Left lobe of liver (tissue), 2 donors: ENCODE measurements around the gene TTC34. TPM values are rescaled to one million over a fixed set of nuclear protein-coding genes. Genes with fewer than 3 reads are reported as not detected.

Experiments
- ATAC-seq: fragments of 200-7000 bp; cut with Tn5 transposase; one replicate; pipeline ENCODE4 v1.9.1; 2020; ENCODE audit warnings: mild to moderate bottlenecking, moderate library complexity
- DNase-seq: peaks from one replicate; pipeline ENCODE4 v3.0.0-alpha.2; 2020; ENCODE audit warnings: low spot score
- total RNA-seq: library from RNA; stranded (reverse); gene quantifications from one replicate; pipeline ENCODE4 v1.2.1, GENCODE V29; 2021
- donor health status: DM: no; HTN: no; CAD: no; lungs with moderate emphysema.
- donor health status: DM: no; HTN: yes; CAD: no.

The TTC34 gene
- total RNA-seq = 0.20 TPM

GRCh38 chr1:2801535-2802291, at the start of gene TTC34:
Gene TTC34, minus strand, starts transcription at chr1:2801693. Its CDS starts 866 bp downstream, at chr1:2800827.
- DNase-seq = no peak

DNA sequence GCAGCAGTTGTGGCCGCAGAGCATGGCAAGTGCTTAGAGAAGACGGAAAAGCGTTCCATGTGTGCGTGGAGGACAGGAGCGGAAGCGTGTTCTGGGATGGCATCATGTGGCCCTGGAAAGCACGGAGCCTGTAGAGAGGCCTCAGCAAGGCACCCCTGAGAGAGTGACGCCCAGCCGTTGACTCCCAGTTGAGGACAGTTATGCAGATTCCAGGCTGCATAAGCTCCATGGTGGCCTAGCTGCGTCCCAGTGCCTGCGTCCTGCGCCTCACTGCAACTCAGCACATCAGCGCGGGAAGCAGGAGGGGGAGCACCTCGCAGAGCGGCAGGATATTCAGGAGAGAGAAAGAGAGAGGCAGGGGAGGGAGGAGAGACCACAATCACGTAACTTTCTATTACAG, 49.0 kb upstream of the TTC34 start:
- DNase-seq = no peak

More at GRCh38 chr1:2801535-2802291, at the start of gene TTC34:
- peak; percentile 51 for ATAC-seq

GRCh38 chr1:2848006-2848670, 46.6 kb upstream of the TTC34 start:
- DNase-seq (no peak), ATAC-seq (no peak)

More for the DNA sequence above, 49.0 kb upstream of the TTC34 start:
- no peak for ATAC-seq

DNA sequence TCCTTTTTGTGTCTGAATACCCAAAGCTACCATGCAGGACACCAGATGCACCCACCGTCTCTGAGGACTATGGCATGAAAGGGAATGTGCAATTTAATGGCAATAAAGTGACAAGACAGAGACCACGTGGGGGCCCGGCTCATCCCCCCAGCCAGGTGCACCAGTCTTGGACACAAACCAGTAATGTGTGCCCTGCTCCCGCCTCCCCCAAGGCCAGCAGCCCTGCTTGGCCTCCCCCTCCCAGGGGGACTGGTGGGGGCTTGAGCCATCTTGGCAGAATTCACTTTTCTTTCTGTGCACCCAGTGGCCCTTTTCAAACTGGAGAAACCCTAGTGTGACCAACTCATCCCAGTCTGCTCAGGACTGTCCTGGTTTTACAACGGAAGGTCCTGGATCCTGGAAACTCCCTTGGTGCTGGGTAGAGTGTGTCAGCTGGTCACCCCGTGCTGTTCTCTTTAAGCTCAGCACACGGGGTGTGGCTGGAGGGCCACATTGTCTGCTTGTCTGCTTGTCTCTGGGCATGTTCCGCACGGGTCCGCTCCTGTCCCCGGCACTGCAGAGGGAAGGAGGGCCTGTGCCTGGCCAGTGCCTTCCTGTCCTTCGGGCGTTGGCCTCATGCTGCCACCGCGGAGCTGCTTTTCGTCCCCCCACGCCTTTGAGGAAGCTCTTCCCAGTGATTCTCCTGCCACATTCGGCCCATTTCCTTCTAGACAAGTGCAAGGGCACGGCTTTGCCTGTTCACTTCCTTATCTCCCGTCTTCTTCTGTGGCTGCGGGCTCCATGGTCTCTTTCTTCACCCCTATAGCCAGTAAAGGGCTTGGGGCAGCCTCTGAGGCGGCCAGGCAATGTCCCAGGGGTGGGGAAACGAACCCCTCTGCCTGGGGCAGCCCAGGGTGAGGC, 45.8 kb upstream of the TTC34 start:
- DNase-seq (no peak), ATAC-seq (no peak)

- ATAC-seq = no peak
- no peak for DNase-seq
Measured at GRCh38 chr1:2845869-2846268, 44.4 kb upstream of the TTC34 start.

GRCh38 chr1:2840036-2840809, 38.7 kb upstream of the TTC34 start:
- DNase-seq (no peak), ATAC-seq (no peak)

DNA sequence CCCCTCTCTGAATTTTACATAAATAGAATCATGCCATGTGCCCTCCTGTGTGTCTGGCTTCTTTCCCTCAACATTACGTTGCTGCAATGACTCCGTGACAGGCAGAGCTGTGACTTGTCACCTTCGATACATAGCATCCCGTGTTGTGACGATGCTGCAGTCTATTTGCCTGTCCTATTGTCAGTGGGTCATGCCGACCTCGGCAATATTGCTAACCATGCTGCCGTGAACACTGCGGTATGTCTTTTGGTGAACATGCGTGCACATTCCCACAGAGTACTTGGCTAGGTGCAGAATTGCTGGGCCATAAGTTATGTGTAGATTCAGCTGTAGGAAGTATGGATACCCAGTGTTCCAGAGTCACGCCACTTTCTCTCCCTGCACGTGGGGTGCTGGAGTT, 36.3 kb upstream of the TTC34 start:
- ATAC-seq (no peak), DNase-seq (no peak)

- no peak for ATAC-seq
- DNase-seq = no peak
Measured at GRCh38 chr1:2837316-2837715, 35.8 kb upstream of the TTC34 start.

DNA sequence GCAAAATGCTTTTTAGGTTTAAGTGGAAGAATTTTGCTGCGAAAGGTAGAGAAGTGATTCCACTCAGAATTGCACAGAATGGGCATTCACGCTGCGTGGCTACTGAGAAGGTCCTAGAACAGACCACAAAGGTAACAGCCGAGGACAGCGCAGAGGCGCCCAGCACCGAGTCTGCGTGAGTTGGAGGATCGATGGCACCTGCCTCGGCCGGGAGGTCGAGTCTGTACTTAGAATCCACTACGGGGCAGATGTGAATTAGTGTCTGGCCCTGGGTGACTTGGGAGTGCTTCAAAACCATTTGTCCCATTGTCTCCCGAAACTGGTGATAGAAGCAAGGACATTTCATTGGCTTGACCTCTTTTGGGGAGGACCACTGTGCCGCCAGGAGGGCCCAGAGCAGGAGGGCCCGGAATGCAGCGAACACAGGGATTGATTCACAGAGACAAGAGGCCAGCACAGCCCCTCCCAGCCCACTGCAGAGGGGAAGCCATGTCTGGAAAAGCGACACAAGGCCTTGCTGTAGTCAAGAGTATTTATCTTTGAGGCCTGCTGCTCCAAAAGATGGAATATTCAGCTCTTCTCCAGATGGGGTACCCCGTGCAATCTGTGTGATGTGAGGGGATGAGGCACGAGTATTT, 35.0 kb upstream of the TTC34 start:
- DNase-seq (no peak), ATAC-seq (no peak)

DNA sequence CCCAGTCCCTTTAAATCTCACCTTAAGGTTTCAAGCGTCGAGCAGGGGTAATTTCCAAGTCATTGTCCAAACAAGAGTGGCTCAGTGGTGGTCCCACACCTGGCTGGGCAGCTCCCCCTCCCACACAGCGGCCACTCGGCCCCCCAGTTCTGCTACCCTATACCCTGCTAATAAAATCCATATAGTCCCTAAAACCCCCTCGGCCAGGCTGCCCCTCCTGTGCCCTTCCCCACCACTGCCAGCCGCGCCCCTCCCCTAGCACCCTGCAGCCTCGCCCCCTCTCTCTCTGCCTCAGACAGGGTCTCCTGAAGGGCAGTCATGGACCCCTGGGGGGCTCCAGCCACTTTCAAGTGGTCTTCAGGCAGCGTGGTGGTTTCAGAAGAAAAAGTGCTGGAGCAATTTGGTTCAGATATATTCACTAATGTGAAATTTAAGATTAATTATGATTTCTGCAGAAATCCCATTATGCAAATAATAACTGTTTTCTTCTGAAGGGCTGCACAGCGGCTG, 34.2 kb upstream of the TTC34 start:
- DNase-seq = no peak
- ATAC-seq = no peak

DNA sequence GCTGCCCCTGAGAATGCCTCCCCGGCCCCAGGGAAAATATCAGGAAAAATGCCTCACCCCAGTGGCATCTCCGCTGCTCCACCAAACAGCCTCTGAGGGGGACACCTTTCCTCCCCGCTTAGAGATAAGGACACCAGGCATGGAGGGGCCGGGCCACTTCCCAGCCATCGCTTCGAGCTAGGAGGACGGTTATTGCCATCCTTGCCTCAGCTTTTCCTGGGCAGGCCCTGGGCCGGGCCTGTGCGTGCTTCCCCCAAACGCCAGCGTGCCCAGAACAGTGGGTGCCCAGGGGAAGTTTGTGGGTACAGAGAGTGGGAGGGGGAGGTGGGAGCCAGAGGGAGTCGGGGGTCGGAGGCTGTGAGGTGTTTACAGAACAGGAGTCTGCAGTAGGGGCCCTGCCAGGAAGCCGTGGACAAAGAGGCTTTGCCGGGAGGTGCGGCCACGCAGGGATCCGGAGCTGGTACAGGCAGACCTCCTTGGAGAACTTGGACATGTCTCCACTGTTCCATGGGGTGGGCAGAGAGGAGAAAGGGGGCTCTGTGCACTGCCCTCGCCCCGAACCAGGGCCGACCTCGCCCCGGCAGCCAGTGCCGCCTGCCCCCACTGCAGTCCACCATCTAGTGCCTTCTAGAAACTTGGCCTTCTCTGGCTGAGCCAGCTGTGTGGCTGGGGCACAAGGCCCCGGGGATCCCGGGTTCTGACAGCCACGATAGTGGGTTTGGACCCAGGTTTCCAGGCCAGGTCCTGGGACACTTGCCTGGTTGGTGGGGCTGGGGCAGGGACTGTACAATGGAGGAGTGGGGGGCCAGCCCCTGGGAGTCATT, 33.5 kb upstream of the TTC34 start:
- DNase-seq = no peak
- no peak for ATAC-seq

GRCh38 chr1:2834146-2834475, 32.6 kb upstream of the TTC34 start:
- DNase-seq = no peak
- no peak for ATAC-seq

DNA sequence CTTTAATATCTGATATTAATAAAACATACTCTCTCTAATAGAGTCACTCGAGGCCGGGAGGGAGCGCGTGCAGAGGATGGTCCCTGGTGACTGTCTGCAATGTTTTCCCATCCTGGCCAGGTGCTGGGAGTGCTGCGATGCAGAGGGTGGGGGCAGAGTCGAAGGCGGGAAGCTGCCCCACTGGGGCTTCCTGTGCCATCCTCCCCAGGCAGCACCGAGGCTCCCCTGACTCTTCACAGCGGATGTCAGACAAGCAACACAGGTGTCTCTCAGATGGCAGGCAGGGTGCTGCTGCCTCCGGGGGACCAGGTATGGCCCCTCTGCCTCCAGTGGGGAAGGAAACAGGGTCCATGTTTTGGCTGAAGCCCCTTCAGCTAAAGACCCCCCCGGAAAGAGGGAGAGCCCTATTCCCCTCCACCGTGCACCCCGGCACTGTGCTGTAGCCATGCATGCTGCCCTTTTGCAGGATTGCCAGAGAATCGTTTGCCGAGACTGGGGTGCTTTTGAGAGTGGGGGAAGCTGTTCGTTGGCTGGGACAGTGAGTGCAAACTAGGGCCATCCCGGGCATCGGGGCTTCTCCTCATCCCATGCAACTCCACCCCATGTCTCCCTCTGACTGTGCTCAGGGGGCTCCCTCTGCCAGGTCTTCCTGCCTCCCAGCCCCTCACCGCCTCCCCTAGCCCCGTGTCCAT, 32.1 kb upstream of the TTC34 start:
- no peak for ATAC-seq
- no peak for DNase-seq

DNA sequence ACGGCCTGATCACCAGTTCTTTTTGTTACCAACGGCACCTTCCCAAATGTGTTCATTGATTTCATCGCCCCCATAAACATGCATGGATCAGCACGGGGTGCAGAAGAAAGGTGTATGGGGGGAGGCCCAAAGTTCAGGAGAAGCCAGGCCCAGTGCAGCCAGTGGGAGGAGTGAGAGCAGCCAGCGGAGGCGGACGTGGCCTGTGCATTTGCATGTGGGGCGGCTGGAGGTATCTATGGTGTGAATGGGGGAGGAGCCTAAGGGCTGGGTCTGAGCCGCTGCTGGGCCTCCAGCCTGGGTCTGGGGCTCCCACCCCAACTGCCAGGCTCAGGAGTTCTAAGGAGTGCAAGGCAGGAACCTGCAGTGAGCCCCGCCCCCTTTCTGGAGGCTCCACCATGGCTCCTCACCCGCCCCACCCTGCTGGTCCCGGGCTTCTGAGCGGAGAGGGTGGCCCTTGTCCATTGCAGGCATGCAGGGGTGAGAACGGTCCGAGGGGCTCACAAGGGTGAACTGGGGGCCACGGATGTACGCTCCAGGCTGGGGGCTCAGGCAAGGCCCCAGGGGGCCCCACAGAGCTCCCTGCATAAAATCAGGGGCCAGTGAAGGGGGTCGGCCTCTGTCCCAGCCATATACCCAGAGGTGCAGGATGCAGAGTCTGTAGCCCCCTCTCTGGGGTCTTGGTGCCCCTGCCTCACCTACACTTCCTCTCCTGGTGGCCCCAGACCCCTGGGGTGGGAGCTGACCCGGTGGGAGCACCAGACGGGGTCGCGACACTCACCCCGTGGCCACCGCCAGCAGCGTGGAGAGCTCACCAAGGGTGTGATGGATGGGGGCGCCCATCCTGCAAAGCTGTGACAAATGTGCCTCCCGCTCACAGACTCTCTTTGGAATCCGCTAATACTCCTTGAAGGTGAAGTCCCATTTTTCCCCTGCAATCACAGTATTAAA, 31.3 kb upstream of the TTC34 start:
- no peak for ATAC-seq
- no peak for DNase-seq

GRCh38 chr1:2831596-2832212, 30.2 kb upstream of the TTC34 start:
- no peak for DNase-seq
- no peak for ATAC-seq

- DNase-seq = no peak
- ATAC-seq = no peak
Measured at GRCh38 chr1:2830761-2831425, 29.4 kb upstream of the TTC34 start.
